Measurements from ENCODE around the gene FASTKD2. TPM values are rescaled to one million over a fixed set of nuclear protein-coding genes. Genes with fewer than 3 reads are reported as not detected.
A peak's percentile ranks its signal among the peaks of the same experiment; 100 is the strongest.

Gene FASTKD2
- total and polyA plus RNA-seq, 7 donors = 6.2 to 35.3 (median 27.3) TPM

GRCh38 chr2:206831442-206831995 is 66.1 kb downstream of the FASTKD2 start:
- peaks cover 0 to 8% (median 5%) of the 10 kb centered on the region in 4 donors for H3K4me1 ChIP-seq
- 87 to 90% methylated on average over 3 of the region's 3 CpGs for WGBS, 2 donors
- no peaks in the 10 kb centered on the region for H3K36me3 ChIP-seq
- TF ChIP-seq POLR2AphosphoS5 (IDR thresholded peaks at IDR 0.05) (no peak), POLR2A (IDR thresholded peaks at IDR 0.05) (no peak), CTCF (IDR thresholded peaks at IDR 0.05) (no peak), EP300 (IDR thresholded peaks at IDR 0.05) (no peak)
- peaks cover 0 to 7% (median 1%) of the 10 kb centered on the region in 4 donors for H3K9me3 ChIP-seq
- no peak overlapping the region for H3K4me3 ChIP-seq
- no peaks in the 10 kb centered on the region for H3K27me3 ChIP-seq
- no peak overlapping the region for H3K27ac ChIP-seq
- no peak for DNase-seq
- intact Hi-C loops (cut with DNase I) = no loop called here

GRCh38 chr2:206832873-206833272 is 67.5 kb downstream of the FASTKD2 start:
- H3K36me3 ChIP-seq = no peaks in the 10 kb centered on the region
- peaks cover 0 to 19% (median 17%) of the 10 kb centered on the region in 4 donors for H3K4me1 ChIP-seq
- no peaks in the 10 kb centered on the region for H3K27me3 ChIP-seq
- no peak overlapping the region for H3K4me3 ChIP-seq
- DNase-seq = no peak
- WGBS, 2 donors = 52 to 53% methylated on average over 2 of the region's 2 CpGs
- peaks cover 0 to 7% (median 1%) of the 10 kb centered on the region in 4 donors for H3K9me3 ChIP-seq
- TF ChIP-seq POLR2A (IDR thresholded peaks at IDR 0.05) = no peak
- TF ChIP-seq POLR2AphosphoS5 (IDR thresholded peaks at IDR 0.05) = no peak
- TF ChIP-seq EP300 (IDR thresholded peaks at IDR 0.05) = no peak
- no peak for TF ChIP-seq CTCF (IDR thresholded peaks at IDR 0.05)
- H3K27ac ChIP-seq = no peak overlapping the region
- intact Hi-C loops (cut with DNase I) = no loop called here

- Histone ChIP-seq H3K27ac (no peak overlapping the region), H3K4me1 (peaks cover 0 to 23% (median 17%) of the 10 kb centered on the region in 4 donors), H3K4me3 (no peak overlapping the region), H3K27me3 (no peaks in the 10 kb centered on the region), H3K36me3 (no peaks in the 10 kb centered on the region), H3K9me3 (peaks cover 0 to 7% (median 1%) of the 10 kb centered on the region in 4 donors)
- TF ChIP-seq EP300 (IDR thresholded peaks at IDR 0.05) = no peak
- TF ChIP-seq POLR2A (IDR thresholded peaks at IDR 0.05) = no peak
- TF ChIP-seq POLR2AphosphoS5 (IDR thresholded peaks at IDR 0.05) = no peak
- TF ChIP-seq CTCF (IDR thresholded peaks at IDR 0.05) = no peak
- intact Hi-C loops (cut with DNase I) = no loop called here
- no peak for DNase-seq
- 94 to 96% methylated on average over 3 of the region's 3 CpGs for WGBS, 2 donors
Observed at GRCh38 chr2:206833291-206833690, 67.9 kb downstream of the FASTKD2 start.

GRCh38 chr2:206836722-206837121 is 71.3 kb downstream of the FASTKD2 start:
- TF ChIP-seq POLR2AphosphoS5 (IDR thresholded peaks at IDR 0.05) (peak in 1 of 4 donors; percentile 41), EP300 (IDR thresholded peaks at IDR 0.05) (peak in 1 of 4 donors; percentile 70), POLR2A (IDR thresholded peaks at IDR 0.05) (no peak)
- H3K36me3 ChIP-seq = no peaks in the 10 kb centered on the region
- DNase-seq = no peak
- H3K27me3 ChIP-seq = no peaks in the 10 kb centered on the region
- H3K27ac ChIP-seq = peak overlapping the region in 2 of 4 donors; percentile 11 to 37
- H3K4me1 ChIP-seq = peaks cover 0 to 24% (median 17%) of the 10 kb centered on the region in 4 donors
- 68 to 74% methylated on average over 2 of the region's 2 CpGs for WGBS, 2 donors
- peaks cover 0 to 7% (median 1%) of the 10 kb centered on the region in 4 donors for H3K9me3 ChIP-seq
- no peak overlapping the region for H3K4me3 ChIP-seq
- intact Hi-C loops (cut with DNase I) = no loop called here

- H3K27ac ChIP-seq = peak overlapping the region in 2 of 4 donors; percentile 11 to 37
- 88 to 90% methylated on average over 1 of the region's 1 CpG for WGBS, 2 donors
- intact Hi-C loops (cut with DNase I) = no loop called here
- peaks cover 0 to 24% (median 17%) of the 10 kb centered on the region in 4 donors for H3K4me1 ChIP-seq
- DNase-seq = no peak
- H3K9me3 ChIP-seq = peaks cover 0 to 7% (median 1%) of the 10 kb centered on the region in 4 donors
- H3K27me3 ChIP-seq = no peaks in the 10 kb centered on the region
- TF ChIP-seq EP300 (IDR thresholded peaks at IDR 0.05) (no peak), POLR2AphosphoS5 (IDR thresholded peaks at IDR 0.05) (no peak), CTCF (IDR thresholded peaks at IDR 0.05) (no peak), POLR2A (IDR thresholded peaks at IDR 0.05) (no peak)
- H3K36me3 ChIP-seq = no peaks in the 10 kb centered on the region
- no peak overlapping the region for H3K4me3 ChIP-seq
Observed at GRCh38 chr2:206837775-206838174, 72.4 kb downstream of the FASTKD2 start.
